Measurements from ENCODE around the gene SLC25A28. TPM values are rescaled to one million over a fixed set of nuclear protein-coding genes. Genes with fewer than 3 reads are reported as not detected.

SLC25A28 gene
- total and polyA plus RNA-seq, 2 experiments from 2014 or later = 12.4 to 15.5 TPM

DNA sequence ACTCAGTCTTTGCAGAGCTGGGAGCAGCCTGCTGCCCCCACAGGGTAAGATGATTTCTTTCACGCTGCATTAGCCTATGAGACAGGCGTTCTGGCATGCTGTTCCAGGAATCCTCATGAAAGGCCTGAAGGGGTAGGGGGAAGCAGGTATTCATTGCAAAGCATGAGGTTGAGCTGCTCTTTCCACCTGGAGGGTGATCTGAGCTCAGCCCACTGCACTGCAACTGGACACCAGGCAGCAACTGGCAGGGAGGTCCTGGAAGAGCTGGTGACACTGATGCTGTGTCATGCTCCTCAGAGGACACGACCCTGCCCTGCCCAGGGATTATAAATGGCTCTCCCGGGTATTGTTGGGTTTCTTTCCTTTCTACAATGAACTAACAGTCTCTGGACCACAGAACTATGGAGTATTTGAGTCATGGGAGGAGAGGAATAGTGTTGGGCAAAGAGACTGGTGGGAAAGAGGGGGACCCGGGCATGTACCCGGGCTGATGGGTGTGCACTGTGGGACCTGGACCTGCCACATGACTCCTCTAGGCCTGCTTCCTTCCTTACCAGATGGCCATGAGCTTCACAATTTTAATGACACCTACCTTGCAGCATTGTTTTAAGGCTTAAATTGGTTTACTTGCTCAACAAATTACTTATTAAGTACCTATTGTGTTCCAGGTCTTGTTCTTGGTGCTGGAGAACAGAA lies 24.3 kb downstream of the SLC25A28 start:
- no peaks in the 10 kb centered on the region for H3K4me1 ChIP-seq (ENCODE audit: insufficient read depth)
- Mint-ChIP-seq H3K9me3 (no peaks in the 10 kb centered on the region), H3K36me3 (ENCODE audit: low read depth) (no peaks in the 10 kb centered on the region), H3K27me3 (ENCODE audit: insufficient read depth, low read depth, poor library complexity) (peaks cover 11% of the 10 kb centered on the region), H3K4me1 (peaks cover 18% of the 10 kb centered on the region), H3K27ac (peak overlapping the region; percentile 36), H3K4me3 (no peak overlapping the region)
- TF ChIP-seq EZH2 (IDR thresholded peaks at IDR 0.05; ENCODE audit: low read depth, unreplicated experiment) = no peak
- no peak for TF ChIP-seq ZNF114 (CRISPR knock-in tag; IDR thresholded peaks at IDR 0.05)
- TF ChIP-seq, protein P1, sequence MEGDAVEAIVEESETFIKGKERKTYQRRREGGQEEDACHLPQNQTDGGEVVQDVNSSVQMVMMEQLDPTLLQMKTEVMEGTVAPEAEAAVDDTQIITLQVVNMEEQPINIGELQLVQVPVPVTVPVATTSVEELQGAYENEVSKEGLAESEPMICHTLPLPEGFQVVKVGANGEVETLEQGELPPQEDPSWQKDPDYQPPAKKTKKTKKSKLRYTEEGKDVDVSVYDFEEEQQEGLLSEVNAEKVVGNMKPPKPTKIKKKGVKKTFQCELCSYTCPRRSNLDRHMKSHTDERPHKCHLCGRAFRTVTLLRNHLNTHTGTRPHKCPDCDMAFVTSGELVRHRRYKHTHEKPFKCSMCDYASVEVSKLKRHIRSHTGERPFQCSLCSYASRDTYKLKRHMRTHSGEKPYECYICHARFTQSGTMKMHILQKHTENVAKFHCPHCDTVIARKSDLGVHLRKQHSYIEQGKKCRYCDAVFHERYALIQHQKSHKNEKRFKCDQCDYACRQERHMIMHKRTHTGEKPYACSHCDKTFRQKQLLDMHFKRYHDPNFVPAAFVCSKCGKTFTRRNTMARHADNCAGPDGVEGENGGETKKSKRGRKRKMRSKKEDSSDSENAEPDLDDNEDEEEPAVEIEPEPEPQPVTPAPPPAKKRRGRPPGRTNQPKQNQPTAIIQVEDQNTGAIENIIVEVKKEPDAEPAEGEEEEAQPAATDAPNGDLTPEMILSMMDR (conservative IDR thresholded peaks at IDR 0.05; ENCODE audit: low read depth in 2 of 2) = no peak
- TF ChIP-seq CREB1 (CRISPR knock-in tag; IDR thresholded peaks at IDR 0.05; ENCODE audit: low read depth) = no peak
- TF ChIP-seq ZNF331 (CRISPR knock-in tag; IDR thresholded peaks at IDR 0.05; ENCODE audit: low read depth) = no peak
- no peak for TF ChIP-seq NANOG (IDR thresholded peaks at IDR 0.05; ENCODE audit: borderline replicate concordance)
- H3K36me3 ChIP-seq (ENCODE audit: insufficient read depth) = no peaks in the 10 kb centered on the region
- no peaks in the 10 kb centered on the region for H3F3A ChIP-seq (replicated peaks; ENCODE audit: low read depth)
- no peak overlapping the region for H3K4me2 ChIP-seq
- no peaks in the 10 kb centered on the region for H3K79me2 ChIP-seq (replicated peaks; ENCODE audit: insufficient read depth)
- ATAC-seq (peak; percentile 56), DNase-seq (ENCODE audit: low spot score) (peak; percentile 33)
- H4K20me1 ChIP-seq (replicated peaks; ENCODE audit: insufficient read depth) = no peaks in the 10 kb centered on the region
- H3K27me3 ChIP-seq (ENCODE audit: insufficient read depth) = no peaks in the 10 kb centered on the region
- H3K27ac ChIP-seq (ENCODE audit: low read depth) = no peak overlapping the region
- H3K9me2 ChIP-seq (ENCODE audit: insufficient read depth) = no peaks in the 10 kb centered on the region
- H2AFZ ChIP-seq = peak overlapping the region; percentile 83
- no peak overlapping the region for H3K4me3 ChIP-seq

DNA sequence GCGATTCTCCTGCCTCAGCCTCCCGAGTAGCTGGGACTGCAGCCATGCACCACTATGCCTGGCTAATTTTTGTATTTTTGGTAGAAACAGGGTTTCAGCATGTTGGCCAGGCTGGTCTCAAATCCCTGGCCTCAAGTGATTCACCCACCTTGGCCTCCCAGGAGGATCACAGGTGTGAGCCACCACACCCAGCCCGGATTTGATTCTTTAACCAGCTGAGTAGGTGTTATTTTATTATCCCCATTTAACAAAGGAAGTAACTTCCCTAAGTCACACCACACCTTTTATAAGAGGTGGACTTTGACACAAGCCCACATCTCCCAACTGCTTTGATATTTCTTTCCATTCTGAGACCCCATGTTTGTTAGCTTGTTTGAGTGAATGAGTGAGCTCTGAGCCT lies 25.0 kb downstream of the SLC25A28 start:
- H3K9me2 ChIP-seq (ENCODE audit: insufficient read depth) = no peaks in the 10 kb centered on the region
- ATAC-seq (no peak), DNase-seq (ENCODE audit: low spot score) (no peak)
- Mint-ChIP-seq H3K27me3 (ENCODE audit: insufficient read depth, low read depth, poor library complexity) (peaks cover 11% of the 10 kb centered on the region), H3K9me3 (no peaks in the 10 kb centered on the region), H3K4me3 (no peak overlapping the region), H3K27ac (no peak overlapping the region), H3K36me3 (ENCODE audit: low read depth) (no peaks in the 10 kb centered on the region), H3K4me1 (peaks cover 17% of the 10 kb centered on the region)
- H3K27ac ChIP-seq (ENCODE audit: low read depth) = no peak overlapping the region
- no peaks in the 10 kb centered on the region for H3K4me1 ChIP-seq (ENCODE audit: insufficient read depth)
- no peaks in the 10 kb centered on the region for H3K27me3 ChIP-seq (ENCODE audit: insufficient read depth)
- H4K20me1 ChIP-seq (replicated peaks; ENCODE audit: insufficient read depth) = no peaks in the 10 kb centered on the region
- no peaks in the 10 kb centered on the region for H3K36me3 ChIP-seq (ENCODE audit: insufficient read depth)
- H3K4me3 ChIP-seq = no peak overlapping the region
- no peaks in the 10 kb centered on the region for H3K79me2 ChIP-seq (replicated peaks; ENCODE audit: insufficient read depth)
- peak overlapping the region; percentile 83 for H2AFZ ChIP-seq
- no peak overlapping the region for H3K4me2 ChIP-seq
- H3F3A ChIP-seq (replicated peaks; ENCODE audit: low read depth) = no peaks in the 10 kb centered on the region
- TF ChIP-seq, protein P2, sequence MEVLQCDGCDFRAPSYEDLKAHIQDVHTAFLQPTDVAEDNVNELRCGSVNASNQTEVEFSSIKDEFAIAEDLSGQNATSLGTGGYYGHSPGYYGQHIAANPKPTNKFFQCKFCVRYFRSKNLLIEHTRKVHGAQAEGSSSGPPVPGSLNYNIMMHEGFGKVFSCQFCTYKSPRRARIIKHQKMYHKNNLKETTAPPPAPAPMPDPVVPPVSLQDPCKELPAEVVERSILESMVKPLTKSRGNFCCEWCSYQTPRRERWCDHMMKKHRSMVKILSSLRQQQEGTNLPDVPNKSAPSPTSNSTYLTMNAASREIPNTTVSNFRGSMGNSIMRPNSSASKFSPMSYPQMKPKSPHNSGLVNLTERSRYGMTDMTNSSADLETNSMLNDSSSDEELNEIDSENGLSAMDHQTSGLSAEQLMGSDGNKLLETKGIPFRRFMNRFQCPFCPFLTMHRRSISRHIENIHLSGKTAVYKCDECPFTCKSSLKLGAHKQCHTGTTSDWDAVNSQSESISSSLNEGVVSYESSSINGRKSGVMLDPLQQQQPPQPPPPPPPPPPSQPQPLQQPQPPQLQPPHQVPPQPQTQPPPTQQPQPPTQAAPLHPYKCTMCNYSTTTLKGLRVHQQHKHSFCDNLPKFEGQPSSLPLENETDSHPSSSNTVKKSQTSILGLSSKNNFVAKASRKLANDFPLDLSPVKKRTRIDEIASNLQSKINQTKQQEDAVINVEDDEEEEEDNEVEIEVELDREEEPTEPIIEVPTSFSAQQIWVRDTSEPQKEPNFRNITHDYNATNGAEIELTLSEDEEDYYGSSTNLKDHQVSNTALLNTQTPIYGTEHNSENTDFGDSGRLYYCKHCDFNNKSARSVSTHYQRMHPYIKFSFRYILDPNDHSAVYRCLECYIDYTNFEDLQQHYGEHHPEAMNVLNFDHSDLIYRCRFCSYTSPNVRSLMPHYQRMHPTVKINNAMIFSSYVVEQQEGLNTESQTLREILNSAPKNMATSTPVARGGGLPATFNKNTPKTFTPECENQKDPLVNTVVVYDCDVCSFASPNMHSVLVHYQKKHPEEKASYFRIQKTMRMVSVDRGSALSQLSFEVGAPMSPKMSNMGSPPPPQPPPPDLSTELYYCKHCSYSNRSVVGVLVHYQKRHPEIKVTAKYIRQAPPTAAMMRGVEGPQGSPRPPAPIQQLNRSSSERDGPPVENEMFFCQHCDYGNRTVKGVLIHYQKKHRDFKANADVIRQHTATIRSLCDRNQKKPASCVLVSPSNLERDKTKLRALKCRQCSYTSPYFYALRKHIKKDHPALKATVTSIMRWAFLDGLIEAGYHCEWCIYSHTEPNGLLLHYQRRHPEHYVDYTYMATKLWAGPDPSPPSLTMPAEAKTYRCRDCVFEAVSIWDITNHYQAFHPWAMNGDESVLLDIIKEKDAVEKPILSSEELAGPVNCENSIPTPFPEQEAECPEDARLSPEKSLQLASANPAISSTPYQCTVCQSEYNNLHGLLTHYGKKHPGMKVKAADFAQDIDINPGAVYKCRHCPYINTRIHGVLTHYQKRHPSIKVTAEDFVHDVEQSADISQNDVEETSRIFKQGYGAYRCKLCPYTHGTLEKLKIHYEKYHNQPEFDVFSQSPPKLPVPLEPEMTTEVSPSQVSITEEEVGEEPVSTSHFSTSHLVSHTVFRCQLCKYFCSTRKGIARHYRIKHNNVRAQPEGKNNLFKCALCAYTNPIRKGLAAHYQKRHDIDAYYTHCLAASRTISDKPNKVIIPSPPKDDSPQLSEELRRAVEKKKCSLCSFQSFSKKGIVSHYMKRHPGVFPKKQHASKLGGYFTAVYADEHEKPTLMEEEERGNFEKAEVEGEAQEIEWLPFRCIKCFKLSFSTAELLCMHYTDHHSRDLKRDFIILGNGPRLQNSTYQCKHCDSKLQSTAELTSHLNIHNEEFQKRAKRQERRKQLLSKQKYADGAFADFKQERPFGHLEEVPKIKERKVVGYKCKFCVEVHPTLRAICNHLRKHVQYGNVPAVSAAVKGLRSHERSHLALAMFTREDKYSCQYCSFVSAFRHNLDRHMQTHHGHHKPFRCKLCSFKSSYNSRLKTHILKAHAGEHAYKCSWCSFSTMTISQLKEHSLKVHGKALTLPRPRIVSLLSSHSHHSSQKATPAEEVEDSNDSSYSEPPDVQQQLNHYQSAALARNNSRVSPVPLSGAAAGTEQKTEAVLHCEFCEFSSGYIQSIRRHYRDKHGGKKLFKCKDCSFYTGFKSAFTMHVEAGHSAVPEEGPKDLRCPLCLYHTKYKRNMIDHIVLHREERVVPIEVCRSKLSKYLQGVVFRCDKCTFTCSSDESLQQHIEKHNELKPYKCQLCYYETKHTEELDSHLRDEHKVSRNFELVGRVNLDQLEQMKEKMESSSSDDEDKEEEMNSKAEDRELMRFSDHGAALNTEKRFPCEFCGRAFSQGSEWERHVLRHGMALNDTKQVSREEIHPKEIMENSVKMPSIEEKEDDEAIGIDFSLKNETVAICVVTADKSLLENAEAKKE (CRISPR knock-in tag; IDR thresholded peaks at IDR 0.05) = no peak
- TF ChIP-seq, protein P3, sequence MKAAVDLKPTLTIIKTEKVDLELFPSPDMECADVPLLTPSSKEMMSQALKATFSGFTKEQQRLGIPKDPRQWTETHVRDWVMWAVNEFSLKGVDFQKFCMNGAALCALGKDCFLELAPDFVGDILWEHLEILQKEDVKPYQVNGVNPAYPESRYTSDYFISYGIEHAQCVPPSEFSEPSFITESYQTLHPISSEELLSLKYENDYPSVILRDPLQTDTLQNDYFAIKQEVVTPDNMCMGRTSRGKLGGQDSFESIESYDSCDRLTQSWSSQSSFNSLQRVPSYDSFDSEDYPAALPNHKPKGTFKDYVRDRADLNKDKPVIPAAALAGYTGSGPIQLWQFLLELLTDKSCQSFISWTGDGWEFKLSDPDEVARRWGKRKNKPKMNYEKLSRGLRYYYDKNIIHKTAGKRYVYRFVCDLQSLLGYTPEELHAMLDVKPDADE (IDR thresholded peaks at IDR 0.05) = no peak
- no peak for TF ChIP-seq ZNF114 (CRISPR knock-in tag; IDR thresholded peaks at IDR 0.05)
